HG02610 (cell line): ENCODE measurements around the gene FDXR.

ENCODE experiments used
- ATAC-seq: cut with Tn5 transposase; IDR thresholded peaks from one replicate; pipeline ENCODE4 v1.9.1; 2021; ENCODE audit warnings: mild to moderate bottlenecking, moderate library complexity; ENCODE audit not compliant: unreplicated experiment

Gene FDXR

GRCh38 chr17:74839990-74840852 lies 32.6 kb downstream of the FDXR start:
- no peak for ATAC-seq

GRCh38 chr17:74838274-74838673 lies 34.5 kb downstream of the FDXR start:
- no peak for ATAC-seq

GRCh38 chr17:74836691-74837467 lies 35.9 kb downstream of the FDXR start:
- ATAC-seq = no peak

- ATAC-seq = no peak
Measured at GRCh38 chr17:74836191-74836590, 36.6 kb downstream of the FDXR start.

- peak; percentile 41 for ATAC-seq
Measured at GRCh38 chr17:74833501-74834377, 39.1 kb downstream of the FDXR start.

GRCh38 chr17:74832421-74832820 lies 40.4 kb downstream of the FDXR start:
- no peak for ATAC-seq

GRCh38 chr17:74831444-74832146 lies 41.2 kb downstream of the FDXR start:
- no peak for ATAC-seq

GRCh38 chr17:74830861-74831260 lies 41.9 kb downstream of the FDXR start:
- ATAC-seq = no peak

- no peak for ATAC-seq
Measured at GRCh38 chr17:74827800-74828199, 45.0 kb downstream of the FDXR start.

GRCh38 chr17:74825952-74826719 lies 46.7 kb downstream of the FDXR start:
- ATAC-seq = no peak

- no peak for ATAC-seq
Measured at GRCh38 chr17:74824961-74825627, 47.7 kb downstream of the FDXR start.

GRCh38 chr17:74822939-74823367 lies 49.8 kb downstream of the FDXR start:
- ATAC-seq = no peak

GRCh38 chr17:74822335-74822938 lies 50.4 kb downstream of the FDXR start:
- no peak for ATAC-seq

GRCh38 chr17:74821655-74822334 lies 51.0 kb downstream of the FDXR start:
- no peak for ATAC-seq

- no peak for ATAC-seq
Measured at GRCh38 chr17:74819801-74820436, 52.9 kb downstream of the FDXR start.

- no peak for ATAC-seq
Measured at GRCh38 chr17:74818291-74818938, 54.4 kb downstream of the FDXR start.
